ENCODE measurements around the gene DNAJC18.

DNA sequence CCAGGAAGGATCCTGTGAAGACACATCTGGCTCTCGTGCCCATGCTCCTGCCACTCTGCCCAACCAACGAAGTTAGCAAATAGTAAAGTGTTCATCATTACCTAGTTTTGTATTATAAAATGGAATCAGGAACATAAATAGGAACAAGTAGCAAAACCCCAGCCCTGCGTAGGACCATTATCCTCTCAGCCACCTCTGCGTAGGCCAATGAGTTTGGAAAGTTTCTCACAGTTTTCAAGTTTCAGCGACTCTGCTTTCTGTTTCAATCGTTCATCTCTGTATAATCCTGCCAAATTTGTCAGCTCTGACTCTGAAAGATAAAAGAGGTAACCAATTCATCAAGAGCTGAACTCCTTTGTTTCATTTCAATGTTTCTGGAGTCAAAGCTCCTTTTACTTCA is 25.4 kb downstream of the DNAJC18 start:
- TF ChIP-seq, protein P1, sequence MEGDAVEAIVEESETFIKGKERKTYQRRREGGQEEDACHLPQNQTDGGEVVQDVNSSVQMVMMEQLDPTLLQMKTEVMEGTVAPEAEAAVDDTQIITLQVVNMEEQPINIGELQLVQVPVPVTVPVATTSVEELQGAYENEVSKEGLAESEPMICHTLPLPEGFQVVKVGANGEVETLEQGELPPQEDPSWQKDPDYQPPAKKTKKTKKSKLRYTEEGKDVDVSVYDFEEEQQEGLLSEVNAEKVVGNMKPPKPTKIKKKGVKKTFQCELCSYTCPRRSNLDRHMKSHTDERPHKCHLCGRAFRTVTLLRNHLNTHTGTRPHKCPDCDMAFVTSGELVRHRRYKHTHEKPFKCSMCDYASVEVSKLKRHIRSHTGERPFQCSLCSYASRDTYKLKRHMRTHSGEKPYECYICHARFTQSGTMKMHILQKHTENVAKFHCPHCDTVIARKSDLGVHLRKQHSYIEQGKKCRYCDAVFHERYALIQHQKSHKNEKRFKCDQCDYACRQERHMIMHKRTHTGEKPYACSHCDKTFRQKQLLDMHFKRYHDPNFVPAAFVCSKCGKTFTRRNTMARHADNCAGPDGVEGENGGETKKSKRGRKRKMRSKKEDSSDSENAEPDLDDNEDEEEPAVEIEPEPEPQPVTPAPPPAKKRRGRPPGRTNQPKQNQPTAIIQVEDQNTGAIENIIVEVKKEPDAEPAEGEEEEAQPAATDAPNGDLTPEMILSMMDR (conservative IDR thresholded peaks at IDR 0.05; ENCODE audit: low read length), result no peak
- no peak for TF ChIP-seq EZH2phosphoT487 (IDR thresholded peaks at IDR 0.05; ENCODE audit: borderline replicate concordance)
